HepG2 (cell line): ENCODE measurements around the gene NEDD4. TPM values are rescaled to one million over a fixed set of nuclear protein-coding genes. Genes with fewer than 3 reads are reported as not detected.

Experiments used
- ARID5B ChIP-seq: IDR thresholded peaks from 2 replicates; pipeline ENCODE4 v1.4.0; 2020; ENCODE audit warnings: mild to moderate bottlenecking, missing genetic modification reagents
- BORCS8-MEF2B ChIP-seq: sonication (generic); formaldehyde crosslinking; IDR thresholded peaks from 2 replicates; pipeline ENCODE4 v1.8.0; 2022; ENCODE audit warnings: mild to moderate bottlenecking, missing genetic modification reagents
- ERF ChIP-seq: IDR thresholded peaks from 2 replicates; pipeline ENCODE4 v1.6.1; 2018; ENCODE audit warnings: missing biosample characterization, missing genetic modification reagents
- ETV5 ChIP-seq: IDR thresholded peaks from 2 replicates; pipeline ENCODE4 v1.6.1; 2018; ENCODE audit warnings: missing biosample characterization, missing genetic modification reagents, inconsistent platforms, borderline replicate concordance
- FOXK1 ChIP-seq: sonication (generic); formaldehyde crosslinking; IDR thresholded peaks from 2 replicates; pipeline ENCODE4 v1.4.0; 2020; ENCODE audit warnings: low read depth, missing genetic modification reagents, borderline replicate concordance
- MTA1 ChIP-seq: sonication (generic); formaldehyde crosslinking; IDR thresholded peaks from 2 replicates; pipeline ENCODE4 v1.4.0; 2020; ENCODE audit warnings: missing genetic modification reagents, mild to moderate bottlenecking, borderline replicate concordance
- RXRA ChIP-seq: sonication (generic); formaldehyde crosslinking; IDR thresholded peaks from 2 replicates; pipeline ENCODE4 v1.5.1; 2020; ENCODE audit warnings: missing genetic modification reagents
- SATB2 ChIP-seq: sonication (generic); formaldehyde crosslinking; IDR thresholded peaks from 2 replicates; pipeline ENCODE4 v1.5.0; 2020; ENCODE audit warnings: missing genetic modification reagents
- ZBTB21 ChIP-seq: sonication (generic); formaldehyde crosslinking; IDR thresholded peaks from 2 replicates; pipeline ENCODE4 v1.4.0; 2020; ENCODE audit warnings: missing genetic modification reagents
- ZIK1 ChIP-seq: sonication (generic); formaldehyde crosslinking; IDR thresholded peaks from 2 replicates; pipeline ENCODE4 v1.5.0; 2020; ENCODE audit warnings: mild to moderate bottlenecking, low read depth, missing genetic modification reagents, borderline replicate concordance
- ZMYM4 ChIP-seq: sonication (generic); formaldehyde crosslinking; IDR thresholded peaks from 2 replicates; pipeline ENCODE4 v1.8.1; 2023; ENCODE audit warnings: mild to moderate bottlenecking, missing genetic modification reagents
- ZNF251 ChIP-seq: sonication (generic); formaldehyde crosslinking; IDR thresholded peaks from 2 replicates; pipeline ENCODE4 v1.9.0; 2021; ENCODE audit warnings: mild to moderate bottlenecking, missing genetic modification reagents
- ZNF3 ChIP-seq: IDR thresholded peaks from 2 replicates; pipeline ENCODE4 v1.7.0; 2017; ENCODE audit warnings: inconsistent platforms
- ZNF350 ChIP-seq: sonication (generic); formaldehyde crosslinking; IDR thresholded peaks from 2 replicates; pipeline ENCODE4 v1.4.0; 2020; ENCODE audit warnings: mild to moderate bottlenecking, low read depth, missing genetic modification reagents, borderline replicate concordance
- ZNF546 ChIP-seq: sonication (generic); formaldehyde crosslinking; conservative IDR thresholded peaks from 2 replicates; pipeline ENCODE4 v1.8.1; 2023; ENCODE audit warnings: mild to moderate bottlenecking, missing genetic modification reagents
- ZNF547 ChIP-seq: sonication (generic); formaldehyde crosslinking; IDR thresholded peaks from 2 replicates; pipeline ENCODE4 v1.5.1; 2020; ENCODE audit warnings: mild to moderate bottlenecking, missing genetic modification reagents
- ZNF572 ChIP-seq: sonication (generic); formaldehyde crosslinking; IDR thresholded peaks from 2 replicates; pipeline ENCODE4 v1.5.1; 2020; ENCODE audit warnings: mild to moderate bottlenecking, missing genetic modification reagents
- ZNF790 ChIP-seq: sonication (generic); formaldehyde crosslinking; IDR thresholded peaks from 2 replicates; pipeline ENCODE4 v1.8.0; 2022; ENCODE audit warnings: missing genetic modification reagents, mild to moderate bottlenecking, borderline replicate concordance
- polyA plus RNA-seq, 8 experiments: library from polyadenylated mRNA; depleted of rRNA in 3 of 8; stranded (reverse) in 7 of 8; unstranded in 1 of 8; fragments of >200 nt; fragmentation: Illumina TruSeq in 4 of 8; extraction: Trizol in 4 of 8; gene quantifications; 2 replicates each; pipeline versions ENCODE4 v1.2.1 to v1.2.3, GENCODE V29; 2011 to 2016; ENCODE audit warnings: low read depth in 4 of 8, missing spikeins in 1 of 8, mixed read lengths in 1 of 8; ENCODE audit not compliant: insufficient read depth in 1 of 8
- total RNA-seq, 5 experiments: library from RNA; depleted of rRNA; stranded (reverse); fragments of >200 nt; fragmentation: Illumina TruSeq; extraction: Trizol; gene quantifications; 2 replicates each; pipeline ENCODE4 v1.2.3, GENCODE V29; 2016; ENCODE audit warnings: low read depth in 1 of 5
- TF ChIP-seq, protein P1 (sequence below): sonication (generic); formaldehyde crosslinking; IDR thresholded peaks from 2 replicates; pipeline ENCODE4 v1.4.0; 2020; ENCODE audit warnings: missing genetic modification reagents
- TF ChIP-seq, protein P2 (sequence below): sonication (generic); formaldehyde crosslinking; IDR thresholded peaks from 2 replicates; pipeline ENCODE4 v1.5.1; 2020; ENCODE audit warnings: mild to moderate bottlenecking, missing genetic modification reagents, moderate library complexity
- TF ChIP-seq, protein P3 (sequence below): sonication (generic); formaldehyde crosslinking; IDR thresholded peaks from 2 replicates; pipeline ENCODE4 v1.4.0; 2020; ENCODE audit warnings: missing genetic modification reagents, mild to moderate bottlenecking, borderline replicate concordance

NEDD4 gene
- total and polyA plus RNA-seq, 2 of the 13 experiments (the other 11 are each of a cell fraction or from before 2014, with no cell fraction given): 10.4 to 13.0 TPM

DNA sequence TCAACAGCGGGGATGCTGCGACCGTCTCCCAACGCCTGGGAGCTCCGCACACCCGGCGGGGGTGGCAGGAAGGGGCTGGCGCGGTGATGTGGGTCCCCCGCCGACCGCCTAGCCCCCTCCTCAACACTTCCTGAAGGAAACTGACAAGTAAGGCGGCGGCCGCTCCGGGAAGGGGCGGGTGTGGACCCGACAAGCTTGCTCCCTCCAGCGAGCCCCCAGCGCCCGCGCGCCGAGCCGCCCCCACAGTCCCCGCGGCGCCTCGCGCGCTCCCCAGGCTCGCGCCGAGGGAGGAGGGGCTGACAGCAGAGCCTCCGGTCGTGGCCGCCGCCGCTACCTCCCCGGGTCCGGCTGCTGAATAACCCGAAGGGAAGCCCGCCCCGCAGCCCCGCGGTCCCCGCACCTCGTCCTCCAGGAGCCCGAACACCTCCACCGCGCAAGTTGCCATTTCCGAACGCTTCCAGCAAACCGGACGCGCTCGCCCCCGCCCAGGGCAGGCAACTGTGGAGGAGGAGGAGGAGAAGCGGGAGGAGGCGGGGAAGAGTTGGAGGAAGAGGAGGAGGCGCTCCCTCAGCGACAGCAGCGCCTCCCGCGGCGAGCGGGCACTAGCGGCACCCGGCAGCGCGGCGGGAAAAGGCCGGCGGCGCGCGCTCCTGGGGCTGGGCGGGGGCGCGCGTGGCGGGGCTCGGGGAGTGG, at the start of gene NEDD4 (continued):
- TF ChIP-seq ZMYM4 (peak; percentile 65), RXRA (peak; percentile 49; the same call in 1 of the 2 replicates), FOXK1 (CRISPR knock-in tag) (0 out of 2 replicates have a peak, but pooled peaks have one; percentile 12), ZIK1 (CRISPR knock-in tag) (peak; percentile 41; the same call in 1 of the 2 replicates), ZNF350 (CRISPR knock-in tag) (0 out of 2 replicates have a peak, but pooled peaks have one; percentile 43), ARID5B (CRISPR knock-in tag) (peak; percentile 20), SATB2 (CRISPR knock-in tag) (no peak), ZNF790 (CRISPR knock-in tag) (0 out of 2 replicates have a peak, but pooled peaks have one; percentile 32), ZBTB21 (CRISPR knock-in tag) (no peak), ETV5 (CRISPR knock-in tag) (peak; percentile 42), MTA1 (peak; percentile 91; the same call in 1 of the 2 replicates), ZNF547 (CRISPR knock-in tag) (peak; percentile 58; the same call in 1 of the 2 replicates), BORCS8-MEF2B (peak; percentile 48; the same call in 1 of the 2 replicates), ERF (CRISPR knock-in tag) (peak; percentile 15; the same call in 1 of the 2 replicates), ZNF251 (no peak), ZNF572 (CRISPR knock-in tag) (peak; percentile 54; the same call in 1 of the 2 replicates), ZNF3 (CRISPR knock-in tag) (no peak), ZNF546 (CRISPR knock-in tag) (0 out of 2 replicates have a peak, but pooled peaks have one; percentile 44)
- TF ChIP-seq, protein P1, sequence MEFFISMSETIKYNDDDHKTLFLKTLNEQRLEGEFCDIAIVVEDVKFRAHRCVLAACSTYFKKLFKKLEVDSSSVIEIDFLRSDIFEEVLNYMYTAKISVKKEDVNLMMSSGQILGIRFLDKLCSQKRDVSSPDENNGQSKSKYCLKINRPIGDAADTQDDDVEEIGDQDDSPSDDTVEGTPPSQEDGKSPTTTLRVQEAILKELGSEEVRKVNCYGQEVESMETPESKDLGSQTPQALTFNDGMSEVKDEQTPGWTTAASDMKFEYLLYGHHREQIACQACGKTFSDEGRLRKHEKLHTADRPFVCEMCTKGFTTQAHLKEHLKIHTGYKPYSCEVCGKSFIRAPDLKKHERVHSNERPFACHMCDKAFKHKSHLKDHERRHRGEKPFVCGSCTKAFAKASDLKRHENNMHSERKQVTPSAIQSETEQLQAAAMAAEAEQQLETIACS (CRISPR knock-in tag): peak; percentile 93
- TF ChIP-seq, protein P2, sequence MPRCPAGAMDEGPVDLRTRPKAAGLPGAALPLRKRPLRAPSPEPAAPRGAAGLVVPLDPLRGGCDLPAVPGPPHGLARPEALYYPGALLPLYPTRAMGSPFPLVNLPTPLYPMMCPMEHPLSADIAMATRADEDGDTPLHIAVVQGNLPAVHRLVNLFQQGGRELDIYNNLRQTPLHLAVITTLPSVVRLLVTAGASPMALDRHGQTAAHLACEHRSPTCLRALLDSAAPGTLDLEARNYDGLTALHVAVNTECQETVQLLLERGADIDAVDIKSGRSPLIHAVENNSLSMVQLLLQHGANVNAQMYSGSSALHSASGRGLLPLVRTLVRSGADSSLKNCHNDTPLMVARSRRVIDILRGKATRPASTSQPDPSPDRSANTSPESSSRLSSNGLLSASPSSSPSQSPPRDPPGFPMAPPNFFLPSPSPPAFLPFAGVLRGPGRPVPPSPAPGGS (CRISPR knock-in tag): 0 out of 2 replicates have a peak, but pooled peaks have one; percentile 39
- TF ChIP-seq, protein P3, sequence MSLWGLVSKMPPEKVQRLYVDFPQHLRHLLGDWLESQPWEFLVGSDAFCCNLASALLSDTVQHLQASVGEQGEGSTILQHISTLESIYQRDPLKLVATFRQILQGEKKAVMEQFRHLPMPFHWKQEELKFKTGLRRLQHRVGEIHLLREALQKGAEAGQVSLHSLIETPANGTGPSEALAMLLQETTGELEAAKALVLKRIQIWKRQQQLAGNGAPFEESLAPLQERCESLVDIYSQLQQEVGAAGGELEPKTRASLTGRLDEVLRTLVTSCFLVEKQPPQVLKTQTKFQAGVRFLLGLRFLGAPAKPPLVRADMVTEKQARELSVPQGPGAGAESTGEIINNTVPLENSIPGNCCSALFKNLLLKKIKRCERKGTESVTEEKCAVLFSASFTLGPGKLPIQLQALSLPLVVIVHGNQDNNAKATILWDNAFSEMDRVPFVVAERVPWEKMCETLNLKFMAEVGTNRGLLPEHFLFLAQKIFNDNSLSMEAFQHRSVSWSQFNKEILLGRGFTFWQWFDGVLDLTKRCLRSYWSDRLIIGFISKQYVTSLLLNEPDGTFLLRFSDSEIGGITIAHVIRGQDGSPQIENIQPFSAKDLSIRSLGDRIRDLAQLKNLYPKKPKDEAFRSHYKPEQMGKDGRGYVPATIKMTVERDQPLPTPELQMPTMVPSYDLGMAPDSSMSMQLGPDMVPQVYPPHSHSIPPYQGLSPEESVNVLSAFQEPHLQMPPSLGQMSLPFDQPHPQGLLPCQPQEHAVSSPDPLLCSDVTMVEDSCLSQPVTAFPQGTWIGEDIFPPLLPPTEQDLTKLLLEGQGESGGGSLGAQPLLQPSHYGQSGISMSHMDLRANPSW (CRISPR knock-in tag): no peak
